Left lobe of liver (tissue), 2 donors: Measurements from ENCODE around the gene CACNG6. TPM values are rescaled to one million over a fixed set of nuclear protein-coding genes. Genes with fewer than 3 reads are reported as not detected.
"Not testable (repeated sequence)": the region's sequence is repeated elsewhere in the genome, so short reads cannot be mapped to it uniquely, and the experiment has no call there.

Experiments used
- ATAC-seq: fragments of 200-7000 bp; cut with Tn5 transposase; one replicate; pipeline ENCODE4 v1.9.1; 2020; ENCODE audit warnings: mild to moderate bottlenecking, moderate library complexity
- DNase-seq: peaks from one replicate; pipeline ENCODE4 v3.0.0-alpha.2; 2020; ENCODE audit warnings: low spot score
- total RNA-seq: library from RNA; stranded (reverse); gene quantifications from one replicate; pipeline ENCODE4 v1.2.1, GENCODE V29; 2021
- donor health status: DM: no; HTN: no; CAD: no; lungs with moderate emphysema.
- donor health status: DM: no; HTN: yes; CAD: no.

The CACNG6 gene, protein sequence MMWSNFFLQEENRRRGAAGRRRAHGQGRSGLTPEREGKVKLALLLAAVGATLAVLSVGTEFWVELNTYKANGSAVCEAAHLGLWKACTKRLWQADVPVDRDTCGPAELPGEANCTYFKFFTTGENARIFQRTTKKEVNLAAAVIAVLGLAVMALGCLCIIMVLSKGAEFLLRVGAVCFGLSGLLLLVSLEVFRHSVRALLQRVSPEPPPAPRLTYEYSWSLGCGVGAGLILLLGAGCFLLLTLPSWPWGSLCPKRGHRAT
- not detected for total RNA-seq

DNA sequence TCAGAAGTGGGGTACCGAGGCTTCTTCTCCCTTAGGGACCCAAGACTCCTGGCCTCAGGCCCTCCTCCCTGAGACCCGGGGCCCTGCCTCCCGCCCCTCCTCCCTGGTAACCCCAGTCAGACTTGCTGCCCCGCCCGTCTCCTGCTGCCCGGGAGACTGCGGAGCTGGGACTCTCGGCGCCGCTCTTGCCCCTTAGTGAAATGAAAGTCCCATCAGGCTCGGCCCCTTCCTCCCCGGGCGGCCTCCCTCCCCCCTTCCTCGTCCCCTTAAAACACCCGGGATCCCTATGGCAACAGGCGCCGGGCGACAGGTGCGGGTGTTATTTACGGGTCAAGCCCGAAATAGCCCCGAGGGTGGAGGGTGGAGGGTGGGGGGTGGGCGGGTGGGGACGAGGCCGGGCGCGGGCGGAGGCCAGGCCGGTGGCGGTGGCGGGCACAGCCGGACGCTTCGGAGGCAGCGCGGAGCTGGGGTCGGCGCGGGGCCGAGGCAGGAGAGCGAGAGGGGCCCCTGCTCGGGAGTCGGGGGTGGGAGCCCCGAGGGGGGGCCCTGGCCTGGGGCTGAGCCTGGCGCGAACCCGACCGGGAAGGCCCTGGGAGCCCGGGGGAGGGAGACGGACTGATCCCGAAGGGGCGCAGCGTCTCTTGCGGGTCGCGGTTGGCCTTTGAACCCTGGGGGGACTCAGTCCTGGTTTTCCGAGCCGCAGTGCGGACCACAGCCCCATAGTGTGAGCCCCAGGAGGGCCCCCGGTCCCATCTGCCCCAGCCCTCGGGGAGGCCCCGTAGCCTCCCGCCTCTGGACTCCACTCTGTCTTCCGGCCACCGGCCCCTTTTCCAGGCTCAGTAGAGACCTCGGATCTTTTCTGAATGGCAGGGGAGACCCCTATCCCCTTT lies at the start of gene CACNG6:
Gene CACNG6, plus strand, starts transcription at position 414 of the 890 bp plus-strand sequence. CDS start 1,241 bp downstream, outside the sequence.
- no peak for DNase-seq
- peak; percentile 22 for ATAC-seq

DNA sequence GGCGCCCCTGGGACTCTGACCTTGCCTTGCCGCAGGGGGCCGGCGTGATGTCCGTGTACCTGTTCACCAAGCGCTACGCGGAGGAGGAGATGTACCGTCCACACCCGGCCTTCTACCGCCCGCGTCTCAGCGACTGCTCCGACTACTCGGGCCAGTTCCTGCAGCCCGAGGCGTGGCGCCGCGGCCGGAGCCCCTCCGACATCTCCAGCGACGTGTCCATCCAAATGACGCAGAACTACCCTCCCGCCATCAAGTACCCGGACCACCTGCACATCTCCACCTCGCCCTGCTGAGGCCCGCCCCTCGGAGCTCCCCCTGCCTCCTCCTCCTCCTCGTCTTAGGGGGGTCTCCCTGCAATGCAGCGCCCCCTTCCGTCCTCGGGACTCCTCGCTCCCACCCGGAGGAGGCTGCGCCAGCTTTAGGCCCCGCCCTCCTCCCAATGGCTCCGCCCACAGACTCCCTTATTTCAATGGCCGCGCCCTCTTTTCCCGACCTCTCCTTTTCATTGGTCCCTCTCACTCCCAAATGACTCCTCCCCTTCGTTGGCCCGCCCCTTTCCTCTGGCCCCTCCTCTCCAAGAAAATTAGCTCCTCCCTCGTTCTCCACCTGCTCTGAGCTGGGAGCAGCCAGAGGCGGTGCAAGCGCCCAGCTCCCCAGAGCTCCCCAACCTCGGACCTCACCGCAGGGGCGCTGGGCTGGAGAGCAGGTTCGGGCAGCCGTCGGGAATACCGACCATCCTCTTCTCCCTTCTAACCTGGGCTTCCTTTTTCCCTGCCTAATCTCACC lies 49.2 kb upstream of the CACNG6 start:
- no peak for ATAC-seq
- DNase-seq, result no peak

DNA sequence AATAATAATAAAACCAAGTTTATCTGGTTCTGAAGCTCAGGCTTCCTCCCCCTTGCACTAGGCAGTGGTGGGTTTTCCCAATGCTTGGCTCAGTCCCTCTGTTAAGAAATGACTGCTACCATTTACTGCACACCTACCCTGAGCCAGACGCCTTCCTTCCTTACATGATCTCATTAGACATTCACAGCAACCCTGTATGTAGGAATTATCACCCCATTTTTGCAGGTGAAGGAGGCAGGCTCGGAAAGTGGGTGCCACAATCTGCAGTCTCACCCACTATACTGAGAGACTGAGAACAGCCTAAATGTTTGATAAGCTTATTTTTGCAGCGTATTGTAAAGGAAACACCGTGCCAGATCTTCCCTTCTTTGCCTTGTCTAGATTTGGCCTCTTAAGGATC lies 47.0 kb upstream of the CACNG6 start:
- no peak for DNase-seq
- no peak for ATAC-seq

DNA sequence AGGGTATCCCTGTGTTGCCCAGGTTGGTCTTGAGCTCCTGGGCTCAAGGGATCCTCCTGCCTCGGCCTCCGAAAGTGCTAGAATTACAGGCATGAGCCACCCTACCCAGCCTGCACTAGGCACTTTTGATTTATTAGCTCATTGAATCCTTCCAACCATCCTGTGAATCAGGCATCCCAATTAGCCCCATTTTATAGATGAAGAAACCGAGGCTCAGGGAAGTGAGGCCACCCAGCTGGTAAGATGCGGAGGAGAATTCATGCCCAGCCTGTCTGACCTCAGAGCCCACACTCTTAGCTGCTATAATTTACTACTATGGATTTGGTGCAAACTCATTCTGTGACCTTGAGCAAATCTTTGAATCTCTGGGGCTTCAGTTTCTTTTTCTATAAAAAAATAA lies 46.5 kb upstream of the CACNG6 start:
- DNase-seq (no peak), ATAC-seq (no peak)

DNA sequence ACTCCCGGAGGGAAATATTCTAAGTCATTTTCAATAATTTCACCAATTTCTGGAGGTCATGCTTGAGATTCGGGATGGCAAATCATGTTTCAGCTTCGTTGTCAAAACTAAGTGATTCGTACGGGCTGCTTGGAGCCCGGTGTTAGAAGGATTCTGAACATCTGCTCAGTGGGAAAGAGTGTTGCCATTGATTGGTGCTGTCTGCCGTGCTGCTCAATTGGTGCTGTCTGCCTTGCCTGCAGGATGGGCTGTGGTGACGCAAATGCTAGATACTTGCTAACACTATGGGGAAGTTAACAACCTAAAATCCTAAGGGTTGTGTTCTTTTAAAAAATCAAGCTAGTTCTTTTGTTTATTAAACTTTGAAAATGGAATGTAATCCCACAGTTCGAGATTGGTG lies 46.0 kb upstream of the CACNG6 start:
- DNase-seq, result no peak
- no peak for ATAC-seq

DNA sequence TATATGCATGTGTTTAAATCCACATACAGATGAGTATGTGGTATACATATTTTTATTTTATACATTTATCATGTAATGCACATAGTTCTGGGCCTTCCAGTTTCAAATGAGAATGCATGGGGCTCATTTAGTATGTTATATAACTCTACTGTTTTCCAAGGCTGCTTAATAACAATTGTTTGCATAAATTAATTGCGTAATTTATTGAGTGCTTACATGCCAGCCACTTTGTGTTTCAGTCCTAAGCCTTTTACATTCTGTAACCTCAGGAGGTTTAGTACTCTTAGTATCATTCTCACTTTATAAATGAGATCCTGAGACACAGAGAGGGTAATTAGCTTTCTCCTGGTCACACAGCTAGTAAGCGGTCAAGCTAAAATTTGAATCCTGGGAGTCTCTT lies 45.4 kb upstream of the CACNG6 start:
- ATAC-seq (no peak), DNase-seq (no peak)

DNA sequence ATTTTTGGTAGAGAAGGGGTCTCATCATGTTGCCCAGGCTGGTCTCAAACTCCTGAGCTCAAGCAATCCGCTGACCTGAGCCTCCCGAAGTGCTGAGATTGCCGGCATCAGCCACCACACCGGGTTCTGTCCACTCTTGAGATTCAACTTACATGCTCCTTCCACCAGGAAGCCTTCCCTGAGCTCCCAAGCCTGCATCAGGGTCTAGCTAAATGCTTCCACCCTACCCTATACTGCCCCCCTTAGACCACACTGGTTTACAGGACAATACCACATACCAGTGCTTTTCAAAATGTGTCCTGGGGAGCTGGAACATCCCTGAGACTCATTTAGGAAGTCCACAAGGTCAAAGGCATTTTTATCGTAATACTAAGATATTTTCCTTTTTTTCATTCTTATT lies 43.8 kb upstream of the CACNG6 start:
- no peak for ATAC-seq
- no peak for DNase-seq

DNA sequence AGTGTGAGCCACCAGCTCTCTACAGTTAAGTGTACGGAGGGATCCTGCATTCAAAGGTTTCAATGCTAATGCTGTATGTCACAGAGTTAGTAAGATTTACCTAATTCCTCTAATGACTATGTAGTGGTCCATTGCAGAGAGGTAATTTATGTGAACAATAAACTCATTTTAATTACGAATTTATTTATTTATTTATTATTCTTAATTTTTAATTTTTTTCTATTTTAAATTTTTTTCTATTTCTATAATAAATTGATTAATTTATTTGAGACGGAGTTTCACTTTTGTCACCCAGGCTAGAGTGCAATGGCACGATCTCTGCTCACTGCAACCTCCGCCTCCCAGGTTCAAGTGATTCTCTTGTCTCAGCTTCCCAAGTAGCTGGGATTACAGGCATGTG lies 42.8 kb upstream of the CACNG6 start:
- ATAC-seq, DNase-seq: not testable (repeated sequence)

DNA sequence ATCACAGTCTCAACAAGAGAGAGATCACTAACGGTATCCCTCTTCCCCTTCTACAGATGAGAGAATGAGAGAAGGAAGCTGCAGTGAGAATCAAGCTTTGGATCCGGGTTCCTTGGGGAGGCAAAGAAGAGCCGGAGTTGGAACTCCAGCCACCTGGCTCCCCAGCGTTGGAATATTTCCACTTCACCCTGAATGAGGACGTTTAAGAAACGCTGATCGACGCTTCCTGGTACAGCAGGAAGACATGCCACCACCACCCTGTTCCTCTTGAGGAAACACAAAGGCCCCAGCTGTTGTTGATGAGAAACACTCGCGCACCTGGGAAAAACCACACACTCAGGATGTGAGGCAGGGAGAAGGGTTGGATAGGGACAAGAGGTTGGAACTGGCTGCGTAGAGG lies 40.0 kb upstream of the CACNG6 start:
- DNase-seq, result no peak
- no peak for ATAC-seq

DNA sequence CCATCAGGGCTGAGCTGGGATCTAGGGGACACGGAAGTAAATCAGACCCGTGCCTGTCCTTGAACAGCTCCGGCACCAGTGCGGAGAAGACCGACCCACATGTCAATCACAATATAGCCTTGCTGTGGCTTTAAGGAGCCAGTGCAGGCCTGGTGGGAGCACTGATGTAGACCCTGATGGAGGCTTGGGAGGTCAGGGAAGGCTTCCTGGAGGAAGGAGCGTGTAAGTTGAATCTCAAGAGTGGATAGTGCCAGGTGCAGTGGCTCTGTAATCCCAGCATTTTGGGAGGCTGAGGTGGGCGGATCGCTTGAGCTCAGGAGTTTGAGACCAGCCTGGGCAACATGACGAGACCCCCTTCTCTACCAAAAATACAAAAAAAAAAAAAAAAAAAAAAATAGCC lies 39.5 kb upstream of the CACNG6 start:
- DNase-seq (no peak), ATAC-seq (no peak)

DNA sequence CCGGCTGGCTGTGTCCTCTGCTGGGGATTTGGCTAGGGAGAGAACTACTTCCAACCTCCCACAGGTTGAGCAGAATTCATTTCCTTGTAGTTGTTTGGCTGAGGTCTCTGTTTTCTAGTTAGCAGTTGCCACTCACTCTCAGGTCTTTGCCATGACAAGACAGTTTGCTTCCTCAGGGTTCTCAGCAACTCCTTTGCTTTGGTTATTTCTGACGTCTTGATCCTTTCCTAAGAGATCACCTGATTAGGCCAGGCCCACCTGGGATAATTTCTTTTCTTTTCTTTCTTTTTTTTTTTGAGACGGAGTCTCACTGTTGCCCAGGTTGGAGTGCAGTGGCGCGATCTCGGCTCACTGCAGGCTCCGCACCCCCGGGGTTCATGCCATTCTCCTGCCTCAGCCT lies 38.1 kb upstream of the CACNG6 start:
- ATAC-seq, result no peak
- no peak for DNase-seq

DNA sequence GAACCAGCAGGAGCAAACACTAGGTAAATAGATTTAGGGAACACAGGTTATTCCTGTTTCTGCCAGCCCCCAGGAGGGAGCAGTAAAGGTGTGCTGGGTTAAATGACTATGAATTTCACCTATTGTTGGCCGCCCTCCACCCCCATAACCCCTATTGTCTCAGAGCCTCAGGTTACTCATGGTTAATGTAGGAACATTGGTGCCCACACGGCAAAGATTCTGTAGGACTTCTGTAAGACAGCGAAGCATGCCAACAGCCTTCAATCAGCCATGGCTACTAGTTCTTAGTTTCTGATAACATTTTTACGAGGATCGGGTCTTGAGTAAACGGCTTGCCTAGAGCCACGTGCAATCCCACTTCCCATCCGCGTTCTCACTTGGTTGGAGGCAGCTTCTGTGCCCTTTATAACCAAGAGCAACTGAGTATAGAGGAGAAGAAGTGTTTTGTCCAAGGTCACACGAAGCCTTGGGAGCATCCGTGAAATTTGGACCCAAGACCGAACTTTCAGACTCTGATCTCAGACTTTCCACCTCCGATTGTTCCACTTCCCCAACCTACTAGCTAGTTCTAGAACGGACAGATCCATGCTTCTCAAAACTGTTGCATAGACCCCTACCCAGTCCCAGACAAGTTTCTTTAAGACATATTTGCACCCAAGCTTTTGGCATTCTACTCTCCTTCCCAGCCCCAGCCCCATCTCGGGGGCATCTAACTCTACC lies 33.8 kb upstream of the CACNG6 start:
- ATAC-seq, result no peak
- DNase-seq, result no peak

DNA sequence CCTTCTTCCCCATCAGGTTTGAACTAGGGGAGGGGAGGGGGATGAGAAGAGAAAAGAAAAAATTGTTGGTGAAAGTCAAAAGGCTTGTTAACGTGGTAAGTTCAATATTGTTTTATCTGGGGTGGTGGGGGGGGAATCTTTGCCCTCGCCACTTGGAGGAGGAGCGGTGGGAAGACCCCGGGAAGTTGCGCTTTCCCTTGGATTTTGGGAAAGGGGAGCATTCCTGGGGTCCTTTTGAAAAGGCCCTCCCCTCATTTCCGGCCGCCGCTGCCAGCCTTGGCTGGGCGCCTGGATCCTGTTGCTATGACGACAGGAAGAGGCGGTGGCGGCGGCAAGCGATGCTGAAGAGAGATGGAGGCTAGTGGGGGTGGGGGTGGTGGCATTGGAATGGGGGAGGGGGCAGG lies 33.3 kb upstream of the CACNG6 start:
- DNase-seq (no peak), ATAC-seq (no peak)

DNA sequence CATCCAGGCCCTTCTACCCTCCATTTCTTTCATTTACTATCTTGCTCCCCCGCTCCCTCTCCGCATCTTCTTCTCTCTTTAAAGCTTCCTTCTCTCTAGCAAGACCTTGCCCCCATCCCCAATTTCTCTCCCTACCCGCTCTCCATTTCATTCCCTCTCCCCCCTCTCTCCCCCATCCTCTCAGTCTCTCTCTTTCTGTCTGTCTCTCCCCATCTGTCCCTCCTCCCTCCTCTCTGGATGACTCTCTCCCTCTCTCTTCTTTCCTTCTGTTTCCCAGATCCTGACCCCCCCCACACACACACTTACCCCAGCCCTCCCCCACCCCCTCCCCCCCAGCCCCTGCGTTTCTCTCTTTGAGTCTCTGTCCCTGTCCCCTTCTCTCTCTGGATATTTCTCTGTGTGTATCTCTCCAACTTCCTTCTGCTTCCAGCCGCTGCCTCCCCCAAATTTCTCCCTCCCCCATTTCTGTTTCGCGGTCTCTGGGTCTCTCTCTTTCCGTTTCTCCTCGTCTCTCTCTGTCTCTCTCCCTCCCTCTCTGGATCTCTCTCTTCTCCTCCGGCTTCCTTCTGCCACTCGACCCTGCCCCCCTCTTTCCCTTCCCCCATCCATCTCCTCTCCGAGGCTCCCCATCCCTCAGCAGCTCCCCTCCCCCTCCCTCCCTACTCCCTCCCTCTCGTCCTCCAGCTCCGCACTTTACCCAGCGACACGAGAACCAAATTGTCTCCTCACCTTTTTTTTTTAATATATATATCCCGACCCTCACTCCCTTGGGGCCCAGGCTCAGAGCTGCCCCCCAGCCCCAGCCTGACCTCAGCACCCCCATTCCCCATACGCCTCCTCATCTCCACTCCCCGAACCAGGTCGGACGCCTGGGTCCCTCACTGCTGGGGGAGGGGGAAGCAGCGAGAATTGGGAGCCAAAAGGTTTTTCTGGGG lies 32.3 kb upstream of the CACNG6 start:
- ATAC-seq (no peak), DNase-seq (no peak)

DNA sequence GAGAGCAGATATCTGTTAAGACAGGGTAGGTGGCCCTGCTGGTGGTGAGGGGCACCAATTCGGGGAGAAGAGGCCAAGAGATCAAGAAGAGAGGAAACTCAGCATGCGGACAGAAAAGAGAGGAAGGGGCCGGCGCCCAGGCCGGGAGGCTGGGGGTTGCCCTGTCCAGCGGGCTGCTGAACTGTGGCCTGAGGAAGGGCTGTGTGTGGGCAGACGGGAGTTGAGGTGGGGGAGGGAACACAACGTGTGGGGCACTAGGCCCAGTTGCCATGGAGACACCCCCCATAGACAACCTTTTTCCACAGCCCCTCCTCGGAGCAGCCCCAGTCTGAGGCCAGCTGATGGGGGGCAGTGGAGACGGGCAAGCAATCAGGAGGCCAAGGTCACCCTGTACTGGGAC lies 31.2 kb upstream of the CACNG6 start:
- ATAC-seq, result no peak
- DNase-seq, result no peak

DNA sequence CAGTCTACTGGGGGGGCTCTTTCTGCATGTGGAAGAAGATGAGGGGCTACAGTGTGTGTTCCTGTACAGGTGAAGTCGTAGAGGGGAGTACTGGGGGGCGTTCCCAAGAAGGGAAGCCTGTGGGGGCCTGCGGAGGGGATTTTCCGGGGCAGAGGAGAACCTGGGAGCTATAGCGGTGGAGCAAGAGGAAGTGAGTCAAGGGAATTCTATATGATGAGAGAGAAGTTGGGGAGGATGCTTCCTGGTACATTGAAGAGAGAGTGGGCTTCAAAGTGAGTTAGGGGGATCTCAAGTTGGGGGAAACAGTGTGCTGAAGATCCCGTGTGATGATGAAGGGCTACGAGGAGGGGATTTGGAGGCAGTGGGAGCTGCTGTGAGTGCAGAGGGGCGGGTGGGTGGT lies 30.6 kb upstream of the CACNG6 start:
- DNase-seq (no peak), ATAC-seq (no peak)

DNA sequence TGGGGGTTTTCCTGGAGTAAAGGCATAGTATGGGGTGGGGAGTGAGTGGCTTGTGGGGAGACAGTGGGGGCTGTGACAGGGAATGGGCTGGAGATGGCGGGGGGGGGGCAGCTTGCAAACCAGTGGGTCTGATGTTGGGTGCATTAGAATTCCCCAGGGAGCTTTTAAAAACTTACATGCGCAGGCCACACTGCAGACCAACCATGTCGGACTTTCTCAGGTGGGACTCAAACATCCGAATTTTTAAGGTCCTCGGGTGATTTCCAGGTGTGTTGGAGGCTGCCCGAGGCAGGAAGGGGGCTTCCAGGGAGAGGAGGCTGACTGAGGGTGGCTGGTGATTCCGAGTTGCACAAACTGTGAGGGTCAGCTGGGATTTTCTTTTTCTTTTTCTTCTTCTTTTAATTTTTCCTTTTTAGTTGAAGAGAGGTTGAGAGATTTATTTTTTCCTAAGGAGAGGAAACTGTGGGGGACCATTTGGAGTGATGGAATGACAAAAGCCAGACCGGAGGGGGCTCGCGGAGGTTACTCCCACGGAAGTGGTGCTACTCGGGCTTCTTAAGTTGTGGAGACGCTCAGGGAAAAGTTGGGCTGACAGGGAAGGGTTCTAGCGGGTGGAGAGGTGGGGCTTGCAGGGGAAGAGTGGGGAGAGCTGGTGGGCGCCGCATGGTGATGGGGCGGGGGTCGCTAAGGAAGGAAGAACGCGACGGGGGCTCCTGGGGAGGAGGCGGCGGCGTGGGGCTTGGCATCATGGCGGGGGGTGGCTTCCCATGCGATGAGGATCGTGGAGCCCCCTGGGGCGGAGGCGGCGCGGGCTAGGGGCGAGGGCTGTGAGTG lies 29.7 kb upstream of the CACNG6 start:
- DNase-seq (no peak), ATAC-seq (no peak)

DNA sequence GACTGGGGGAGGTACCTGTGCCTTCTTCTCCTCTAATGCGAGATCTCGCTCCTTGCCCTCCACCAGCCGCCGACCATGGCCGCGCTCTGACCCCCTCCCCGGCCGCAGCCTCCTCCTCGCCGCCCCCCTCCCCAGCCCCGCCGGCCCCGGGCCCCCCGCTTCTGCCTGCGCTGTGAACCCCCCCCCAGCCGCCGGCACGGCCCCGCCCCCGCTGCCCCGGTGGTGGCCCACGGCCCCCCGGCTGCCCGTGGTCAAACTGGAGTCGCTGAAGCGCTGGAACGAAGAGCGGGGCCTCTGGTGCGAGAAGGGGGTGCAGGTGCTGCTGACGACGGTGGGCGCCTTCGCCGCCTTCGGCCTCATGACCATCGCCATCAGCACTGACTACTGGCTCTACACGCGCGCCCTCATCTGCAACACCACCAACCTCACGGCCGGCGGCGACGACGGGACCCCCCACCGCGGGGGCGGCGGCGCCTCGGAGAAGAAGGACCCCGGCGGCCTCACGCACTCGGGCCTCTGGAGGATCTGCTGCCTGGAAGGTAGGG lies 28.5 kb upstream of the CACNG6 start, which contains the start of gene CACNG8:
Gene CACNG8, plus strand, starts transcription at position 51 of the 545 bp plus-strand sequence.
- ATAC-seq (no peak), DNase-seq (no peak)

DNA sequence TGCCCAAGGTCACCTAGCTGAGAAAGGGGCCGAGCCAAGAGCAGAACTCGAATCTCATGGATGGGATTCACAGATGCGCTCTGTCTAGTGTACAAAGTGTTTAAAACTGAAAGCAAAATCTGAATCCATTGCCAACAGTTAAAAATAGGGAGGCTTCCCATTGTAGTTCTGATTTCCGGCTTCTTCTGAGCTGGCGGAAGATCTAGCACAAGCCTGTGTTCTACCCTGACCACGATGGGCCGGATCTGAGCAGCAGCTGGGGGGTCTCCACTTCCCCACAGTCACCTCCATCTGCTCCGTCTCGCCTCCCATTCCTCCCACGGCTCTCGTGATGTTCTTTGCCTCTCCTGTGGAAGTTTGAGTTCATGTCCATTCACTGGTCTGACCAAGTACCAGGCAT lies 26.3 kb upstream of the CACNG6 start:
- no peak for ATAC-seq

More for the DNA sequence above, 26.3 kb upstream of the CACNG6 start:
- DNase-seq, result no peak
